ENCODE measurements around the gene RERE.
"Not testable (repeated sequence)": the region's sequence is repeated elsewhere in the genome, so short reads cannot be mapped to it uniquely, and the experiment has no call there.

The RERE gene

DNA sequence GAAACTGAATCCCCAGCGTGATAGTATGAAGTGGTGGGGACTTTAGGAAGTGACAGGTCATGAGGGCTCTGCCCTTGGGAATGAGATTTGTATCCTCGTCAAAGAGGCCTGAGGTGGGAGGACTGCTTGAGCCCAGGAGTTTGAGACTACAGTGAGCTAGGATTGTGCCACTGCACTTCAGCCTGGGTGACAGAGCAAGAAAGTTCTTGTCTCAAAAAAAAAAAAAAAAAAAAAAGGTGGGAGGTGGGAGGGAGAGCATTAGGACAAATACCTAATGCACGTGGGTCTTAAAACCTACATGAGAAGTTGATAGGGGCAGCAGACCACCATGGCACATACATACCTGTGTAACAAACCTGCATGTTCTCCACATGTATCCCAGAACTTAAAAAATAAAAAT, 24.0 kb upstream of the RERE start:
- no peak for DNase-seq (ENCODE audit: low read depth)

DNA sequence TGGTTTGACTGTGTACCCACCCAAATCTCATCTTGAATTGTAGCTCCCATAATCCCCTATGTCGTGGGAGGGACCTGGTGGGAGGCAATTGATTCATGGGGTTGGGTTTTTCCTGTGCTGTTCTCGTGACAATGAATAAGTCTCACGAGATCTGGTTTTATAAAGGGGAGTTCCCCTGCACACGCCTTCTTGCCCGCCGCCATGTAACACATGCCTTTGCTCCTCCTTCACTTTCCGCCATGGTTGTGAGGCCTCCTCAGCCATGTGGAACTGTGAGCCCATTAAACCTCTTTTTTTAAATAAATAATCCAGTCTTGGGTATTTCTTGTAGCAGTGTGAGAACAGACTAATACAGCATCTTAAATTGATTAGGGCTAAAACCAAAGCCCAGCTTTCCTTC, 22.6 kb upstream of the RERE start:
- no peak for DNase-seq (ENCODE audit: low read depth)

DNA sequence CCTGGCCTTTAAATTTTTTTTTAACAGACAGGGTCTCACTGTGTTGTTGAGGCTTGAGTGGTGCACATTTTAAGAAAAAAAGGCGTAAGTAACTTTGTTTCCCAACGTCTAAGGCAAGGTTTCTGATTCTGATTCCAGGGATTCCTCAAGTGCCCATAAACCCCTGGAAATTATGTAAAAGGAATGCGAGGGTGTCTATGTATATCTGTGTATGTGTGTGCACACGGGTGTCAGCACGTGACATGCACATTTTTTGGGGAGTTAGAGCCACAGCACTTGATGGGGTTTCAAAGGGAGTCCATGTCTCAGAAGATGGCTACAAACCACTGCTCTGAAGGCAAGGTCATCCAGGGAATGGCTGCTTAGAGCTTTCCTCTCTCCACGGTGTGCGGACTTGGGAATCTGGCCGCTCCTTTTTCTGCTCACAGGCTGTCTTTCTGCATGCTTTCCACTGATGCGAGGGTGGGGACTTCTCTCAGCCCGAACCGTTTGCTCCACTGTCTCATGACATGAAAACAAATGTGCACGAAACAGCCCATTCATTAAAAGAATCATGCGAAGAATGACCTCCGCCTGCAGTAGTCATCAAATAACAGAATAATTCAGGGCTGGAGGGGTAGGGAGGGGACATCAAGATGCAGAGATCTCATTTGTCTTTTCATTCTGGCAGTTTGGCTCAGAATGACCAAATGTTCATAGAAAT, 18.7 kb upstream of the RERE start:
- no peak for DNase-seq (ENCODE audit: low read depth)

- no peak for DNase-seq (ENCODE audit: low read depth)
These were observed 13.9 kb upstream of the RERE start for GRCh38 chr1:8831340-8831739.

DNA sequence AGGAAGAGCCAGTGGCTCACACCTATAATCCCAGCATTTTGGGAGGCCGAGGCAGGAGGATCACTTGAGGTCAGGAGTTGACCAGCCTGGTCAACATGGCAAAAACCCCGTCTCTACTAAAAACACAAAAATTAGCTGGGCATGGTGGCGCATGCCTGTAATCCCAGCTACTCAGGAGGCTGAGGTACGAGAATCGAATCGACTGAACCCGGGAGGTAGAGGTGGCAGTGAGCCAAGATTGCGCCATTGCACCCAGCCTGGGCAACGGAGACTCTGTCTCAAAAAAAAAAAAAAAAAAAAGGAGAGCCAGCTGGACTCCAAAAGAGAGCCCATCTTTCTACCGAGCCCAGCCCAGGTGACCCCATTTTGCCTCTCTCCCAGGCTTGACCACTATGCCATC, 13.3 kb upstream of the RERE start:
- not testable (repeated sequence) for DNase-seq (ENCODE audit: low read depth)

GRCh38 chr1:8825985-8826481, 8.6 kb upstream of the RERE start:
- no peak for DNase-seq (ENCODE audit: low read depth)

DNA sequence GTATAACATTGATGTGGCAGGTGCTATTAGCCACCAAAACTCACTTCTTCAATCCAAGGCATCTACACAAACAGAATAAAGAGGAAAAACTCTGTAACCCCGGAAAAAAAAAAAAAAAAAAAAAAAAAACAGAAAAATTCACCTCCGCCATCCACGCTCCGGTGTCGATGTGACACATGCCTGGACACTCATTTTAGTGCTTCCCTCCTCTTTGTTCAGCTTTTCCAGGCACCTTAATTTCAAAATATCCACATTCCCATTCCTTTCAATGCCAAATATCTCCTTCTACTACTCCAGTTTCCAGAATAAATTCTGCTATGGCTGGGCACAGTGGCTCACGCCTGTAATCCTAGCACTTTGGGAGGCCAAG, 5.8 kb upstream of the RERE start:
- DNase-seq (ENCODE audit: low read depth): no peak

DNA sequence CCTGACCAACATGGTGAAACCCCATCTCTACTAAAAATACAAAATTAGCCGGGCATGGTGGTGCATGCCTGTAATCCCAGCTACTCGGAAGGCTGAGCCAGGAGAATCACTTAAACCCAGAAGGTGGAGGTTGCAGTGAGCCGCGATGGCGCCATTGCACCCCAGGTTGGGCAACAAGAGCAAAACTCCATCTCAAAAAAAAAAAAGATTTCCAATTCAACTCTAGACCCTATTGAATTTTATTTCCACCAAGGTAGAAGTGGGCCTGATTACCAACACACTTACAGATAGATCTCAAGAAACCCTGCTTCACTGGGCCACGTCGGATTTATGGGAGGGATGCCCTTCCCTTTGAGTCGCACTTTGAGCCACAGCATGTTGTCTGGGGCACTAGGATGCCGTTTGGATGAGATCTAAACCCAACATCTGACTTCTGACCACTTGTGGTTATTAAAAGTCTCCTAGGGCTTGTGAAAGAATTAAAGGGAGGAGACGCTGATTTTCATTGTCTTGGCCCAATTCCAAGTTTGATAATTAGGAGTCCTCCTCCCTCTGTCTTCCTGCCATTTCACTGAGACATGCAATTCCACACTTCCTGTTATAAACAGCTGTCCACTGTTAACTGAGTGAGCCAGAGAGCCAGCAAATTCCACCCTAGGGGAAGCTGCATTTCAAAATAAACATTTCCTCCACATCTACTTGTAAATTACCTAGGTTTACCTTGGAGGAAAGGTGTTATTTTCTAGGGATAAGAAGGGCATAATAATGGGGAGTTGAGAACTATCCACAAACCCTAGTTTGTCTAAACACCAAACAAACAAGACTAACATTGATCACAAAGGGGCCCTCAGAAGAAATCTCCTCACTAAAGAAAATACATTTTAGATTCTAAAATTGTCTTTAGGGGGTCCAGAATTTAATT, 5.2 kb upstream of the RERE start:
- peak; percentile 93 for DNase-seq (ENCODE audit: low read depth)

GRCh38 chr1:8821084-8821483, 3.6 kb upstream of the RERE start:
- no peak for DNase-seq (ENCODE audit: low read depth)

- DNase-seq (ENCODE audit: low read depth): not testable (repeated sequence)
These were observed 1.3 kb upstream of the RERE start for GRCh38 chr1:8818789-8819188.

GRCh38 chr1:8818325-8818775, 910 bp upstream of the RERE start:
- peak; percentile 65 for DNase-seq (ENCODE audit: low read depth)

GRCh38 chr1:8816831-8817411, 519 bp downstream of the RERE start:
- DNase-seq (ENCODE audit: low read depth): no peak

DNA sequence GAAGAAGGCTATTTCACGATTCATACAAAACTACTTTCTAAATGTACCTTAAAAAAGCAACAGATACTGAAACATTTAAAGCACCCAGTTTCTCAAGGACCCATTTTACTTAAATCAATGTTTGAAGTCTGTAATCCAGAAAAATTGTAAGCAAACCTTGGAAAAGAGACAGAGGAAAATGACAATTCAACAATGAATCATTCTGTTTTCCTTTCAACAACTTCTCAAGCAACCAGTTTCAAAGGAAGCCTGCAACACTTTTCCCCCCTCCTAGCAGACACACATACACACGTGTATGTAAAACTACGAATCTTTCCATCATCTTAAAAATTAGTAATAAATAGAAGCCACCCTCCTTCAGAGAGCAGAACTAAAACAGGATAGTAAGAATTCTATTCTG, 1.2 kb downstream of the RERE start:
- peak; percentile 16 for DNase-seq (ENCODE audit: low read depth)

- DNase-seq (ENCODE audit: low read depth): no peak
These were observed 1.8 kb downstream of the RERE start for GRCh38 chr1:8815582-8816151.

- no peak for DNase-seq (ENCODE audit: low read depth)
These were observed 2.6 kb downstream of the RERE start for GRCh38 chr1:8814865-8815264.

GRCh38 chr1:8813991-8814390, 3.4 kb downstream of the RERE start:
- DNase-seq (ENCODE audit: low read depth): no peak

DNA sequence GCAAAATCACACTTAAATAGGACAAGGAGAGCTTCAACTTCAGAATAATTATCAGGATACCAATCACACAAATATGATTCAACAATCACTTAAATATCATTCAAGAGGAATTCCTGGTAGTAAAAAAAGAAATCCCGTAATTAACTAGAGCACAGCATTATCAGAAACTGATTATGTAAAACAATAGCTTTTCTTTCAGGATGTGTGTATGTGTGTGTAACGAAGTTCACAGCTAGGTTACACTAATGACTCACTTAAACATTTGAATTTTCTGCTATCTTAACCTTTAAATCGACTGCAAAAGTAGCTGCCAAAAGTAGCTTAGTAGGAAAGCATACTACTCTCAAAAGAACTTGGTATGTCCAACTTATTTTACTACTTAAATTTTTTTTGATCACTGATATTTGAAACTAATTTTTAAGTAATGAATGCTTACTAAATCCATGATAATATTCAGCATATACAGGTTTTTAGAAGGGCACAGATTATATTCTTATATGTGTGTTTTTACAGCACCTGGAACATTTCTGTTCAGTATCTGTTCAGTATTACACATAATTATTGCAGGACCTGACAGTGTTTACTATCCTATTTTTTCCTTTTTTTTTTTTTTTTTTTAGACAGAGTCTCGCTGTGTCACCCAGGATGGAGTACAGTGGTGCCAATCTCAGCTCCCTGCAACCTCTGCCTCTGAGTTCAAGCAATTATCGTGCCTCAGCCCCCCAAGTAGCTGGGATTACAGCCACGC, 4.2 kb downstream of the RERE start:
- no peak for DNase-seq (ENCODE audit: low read depth)

DNA sequence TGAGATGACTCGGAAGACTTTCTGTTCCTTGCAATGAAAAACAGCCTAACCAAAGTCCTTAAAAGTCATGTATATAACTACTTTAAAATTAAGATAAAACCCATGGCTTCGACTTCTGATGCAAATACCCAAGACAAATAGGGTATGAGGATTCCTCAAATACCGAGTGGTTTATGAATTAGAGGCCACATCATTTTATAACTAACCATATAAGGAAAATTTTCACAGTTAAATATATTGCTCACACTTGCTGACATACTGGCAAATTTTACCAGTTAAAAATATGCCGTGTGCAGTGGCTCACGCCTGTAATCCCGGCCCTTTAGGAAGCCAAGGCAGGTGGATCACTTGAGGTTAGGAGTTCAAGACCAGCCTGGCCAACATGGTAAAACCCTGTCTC, 5.4 kb downstream of the RERE start:
- DNase-seq (ENCODE audit: low read depth): no peak

DNA sequence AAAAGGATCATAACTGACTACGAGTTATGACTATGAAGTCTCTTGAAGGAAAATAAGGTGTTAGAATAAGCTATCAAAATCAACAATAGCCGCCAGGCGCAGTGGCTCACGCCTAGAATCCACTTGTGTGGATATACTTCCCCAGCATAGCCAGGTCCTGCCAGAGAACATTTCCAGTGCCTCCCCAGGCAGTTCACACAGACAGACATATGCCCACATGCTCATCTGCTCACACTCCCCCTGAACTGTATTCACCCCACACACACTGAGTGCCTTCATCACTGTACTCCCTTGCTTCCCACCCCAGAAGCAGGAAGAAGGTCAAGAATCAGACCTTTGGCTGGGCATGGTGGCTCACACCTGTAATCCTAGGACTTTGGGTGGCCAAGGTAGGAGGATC, 6.5 kb downstream of the RERE start:
- DNase-seq (ENCODE audit: low read depth): no peak

- no peak for DNase-seq (ENCODE audit: low read depth)
These were observed 8.1 kb downstream of the RERE start for GRCh38 chr1:8809342-8809736.

DNA sequence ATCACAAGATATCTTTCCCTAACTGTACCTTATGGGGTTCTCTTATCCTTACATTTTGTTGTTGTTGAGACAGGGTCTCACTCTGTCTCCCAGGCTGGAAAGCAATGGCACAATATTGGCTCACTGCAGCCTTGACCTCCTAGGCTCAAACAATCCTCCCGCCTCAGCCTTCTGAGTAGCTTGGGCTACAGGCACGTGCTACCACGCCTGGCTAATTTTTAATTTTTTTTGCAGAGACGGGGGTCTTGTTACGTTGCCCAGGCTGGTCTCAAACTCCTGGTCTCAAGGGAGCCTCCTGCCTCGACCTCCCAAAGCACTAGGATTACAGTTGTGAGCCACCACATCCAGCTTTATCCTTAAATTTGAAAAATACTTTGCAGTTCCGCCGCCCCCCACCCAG, 10.4 kb downstream of the RERE start:
- no peak for DNase-seq (ENCODE audit: low read depth)

DNA sequence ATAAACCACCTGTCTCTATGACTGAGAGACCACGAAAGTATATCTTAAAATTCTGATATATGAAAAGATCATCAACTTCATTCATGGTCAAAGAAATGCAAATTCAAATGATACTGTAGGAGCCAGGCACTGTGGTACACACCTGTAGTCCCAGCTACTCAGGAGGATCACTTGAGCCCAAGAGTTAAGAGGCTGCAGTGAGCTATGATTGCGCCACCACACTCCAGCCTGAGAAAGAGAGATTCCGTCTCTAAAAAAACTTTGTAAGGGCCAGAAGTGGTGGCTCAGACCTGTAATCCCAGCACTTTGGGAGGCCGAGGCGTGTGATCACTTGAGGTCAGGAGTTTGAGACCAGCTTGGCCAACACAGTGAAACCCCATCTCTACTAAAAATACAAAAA, 17.0 kb downstream of the RERE start:
- no peak for DNase-seq (ENCODE audit: low read depth)
